NCI-H1105 (cell line): ENCODE results near the gene PROSER2.
"Not testable (repeated sequence)": the region's sequence is repeated elsewhere in the genome, so short reads cannot be mapped to it uniquely, and the experiment has no call there.

Experiments used
- DNase-seq: peaks from one replicate; lab custom pipeline; 2025; lab: John Stamatoyannopoulos, UW

The PROSER2 gene

GRCh38 chr10:11835704-11836103, 12.5 kb downstream of the PROSER2 start:
- no peak for DNase-seq

DNA sequence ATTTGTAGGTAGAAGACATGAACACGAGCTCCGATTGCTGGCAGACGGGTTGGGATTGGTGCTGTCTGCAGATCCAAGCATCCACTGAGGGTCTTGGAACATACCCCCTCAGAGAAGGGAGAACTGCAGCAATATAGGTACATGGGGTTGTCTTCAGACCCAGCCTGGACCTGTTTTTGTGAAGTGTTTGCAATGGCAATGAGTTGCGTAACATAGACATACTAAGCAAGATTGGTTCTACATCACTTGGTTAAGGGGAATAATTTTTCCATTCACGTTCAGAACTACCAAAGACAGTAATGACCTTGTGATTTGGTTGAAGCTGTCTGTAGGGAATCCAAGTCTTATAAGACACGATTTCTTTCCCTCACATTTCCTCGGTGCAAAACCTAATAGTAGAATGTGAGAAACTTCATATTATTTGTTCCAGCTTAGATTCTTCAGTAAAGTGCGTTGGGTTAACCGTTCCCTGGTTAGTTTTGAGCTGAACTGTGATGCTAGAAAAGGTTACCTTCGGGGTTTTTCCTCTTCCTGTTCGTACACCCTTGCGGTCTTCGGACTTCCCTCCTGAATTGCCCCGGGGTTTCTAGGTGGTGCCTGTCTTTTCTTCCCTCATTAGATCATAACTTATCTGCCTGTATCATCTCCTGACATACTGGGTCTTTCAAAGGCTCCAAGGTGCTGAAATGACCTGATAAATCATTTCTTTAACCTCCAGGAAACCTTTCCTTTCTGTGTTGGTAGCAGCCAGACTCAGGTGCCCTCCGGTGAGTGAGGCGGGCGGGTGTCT, 14.4 kb downstream of the PROSER2 start:
- no peak for DNase-seq

- DNase-seq = no peak
Observed at GRCh38 chr10:11838298-11838852, 15.2 kb downstream of the PROSER2 start.

GRCh38 chr10:11841375-11841774, 18.2 kb downstream of the PROSER2 start:
- DNase-seq = no peak

- no peak for DNase-seq
Observed at GRCh38 chr10:11842411-11842810, 19.3 kb downstream of the PROSER2 start.

GRCh38 chr10:11845113-11845512, 22.0 kb downstream of the PROSER2 start:
- DNase-seq = no peak

- no peak for DNase-seq
Observed at GRCh38 chr10:11846542-11846941, 23.4 kb downstream of the PROSER2 start.

DNA sequence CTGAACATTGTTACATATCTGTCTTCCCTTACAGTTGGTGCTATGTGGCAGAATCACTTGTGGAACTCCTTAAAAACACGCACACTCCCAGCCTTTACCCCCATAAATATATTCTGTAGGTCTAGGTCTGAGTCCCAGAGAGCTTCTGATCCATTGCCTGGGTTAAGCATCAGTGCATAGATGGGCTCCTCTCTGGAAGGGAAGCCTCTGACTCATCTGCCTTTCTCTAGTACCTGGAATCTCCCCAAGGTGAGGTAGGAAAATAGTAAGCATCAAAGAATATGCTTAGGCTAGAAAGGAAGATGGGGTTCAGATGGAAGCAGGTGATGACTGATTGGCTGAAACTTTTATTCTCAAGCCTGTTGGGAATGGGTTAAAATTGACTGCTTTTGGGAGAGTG, 26.1 kb downstream of the PROSER2 start:
- DNase-seq = no peak

GRCh38 chr10:11849911-11850310, 26.8 kb downstream of the PROSER2 start:
- DNase-seq = no peak

DNA sequence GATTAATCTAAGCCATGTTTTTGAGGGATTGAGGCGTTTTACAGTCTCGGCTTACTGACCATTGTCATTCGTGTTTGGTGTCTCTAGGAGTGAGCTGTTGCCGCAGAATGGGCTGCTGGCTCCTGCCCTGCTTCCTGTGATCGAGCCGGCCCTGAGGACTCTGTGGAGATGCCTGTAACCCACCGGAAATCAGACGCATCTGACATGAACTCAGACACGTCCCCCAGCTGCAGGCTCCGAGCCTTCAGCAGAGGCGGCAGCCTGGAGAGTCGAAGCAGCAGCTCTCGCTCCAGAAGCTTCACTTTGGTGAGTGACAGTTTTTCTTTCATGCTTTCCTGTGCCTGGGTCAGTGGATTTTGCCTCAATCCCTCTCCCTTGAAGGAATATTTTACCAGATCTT, 28.8 kb downstream of the PROSER2 start:
- DNase-seq = no peak

GRCh38 chr10:11852637-11853036, 29.5 kb downstream of the PROSER2 start:
- not testable (repeated sequence) for DNase-seq

DNA sequence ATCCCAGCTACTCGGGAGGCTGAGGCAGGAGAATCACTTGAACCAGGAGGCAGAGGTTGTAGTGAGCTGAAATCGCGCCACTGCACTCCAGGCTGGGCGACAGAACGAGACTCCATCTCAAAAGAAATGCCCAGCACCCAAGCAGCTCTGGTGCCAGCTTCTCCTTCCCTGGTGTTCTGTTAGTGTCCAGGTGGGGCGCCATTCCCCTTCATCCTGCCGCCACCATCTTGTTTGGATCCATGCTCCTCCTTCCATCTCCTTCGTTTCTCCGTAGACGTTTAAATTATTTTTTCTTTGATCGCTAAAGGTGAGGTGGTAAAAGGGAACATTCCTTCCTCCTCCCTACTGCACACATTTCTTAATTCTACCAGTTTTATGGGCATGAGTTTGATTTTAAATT, 30.3 kb downstream of the PROSER2 start:
- no peak for DNase-seq

DNA sequence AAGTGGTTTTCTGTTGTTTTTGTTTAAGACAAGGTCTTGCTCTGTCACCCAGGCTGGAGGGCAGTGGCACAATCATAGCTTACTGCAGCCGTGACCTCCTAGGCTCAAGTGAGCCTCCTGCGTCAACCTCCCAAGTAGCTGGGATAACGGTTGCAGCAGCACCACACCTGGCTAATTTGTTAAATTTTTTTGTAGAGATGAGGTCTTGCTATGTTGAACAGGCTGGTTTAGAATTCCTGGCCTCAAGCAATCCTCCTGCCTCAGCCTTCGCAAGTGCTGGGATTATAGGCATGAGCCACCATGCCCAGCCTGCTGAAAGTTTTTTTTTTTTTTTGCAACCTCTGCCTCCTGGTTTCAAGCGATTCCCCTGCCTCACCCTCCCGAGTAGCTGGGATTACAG, 31.1 kb downstream of the PROSER2 start:
- DNase-seq = no peak

DNA sequence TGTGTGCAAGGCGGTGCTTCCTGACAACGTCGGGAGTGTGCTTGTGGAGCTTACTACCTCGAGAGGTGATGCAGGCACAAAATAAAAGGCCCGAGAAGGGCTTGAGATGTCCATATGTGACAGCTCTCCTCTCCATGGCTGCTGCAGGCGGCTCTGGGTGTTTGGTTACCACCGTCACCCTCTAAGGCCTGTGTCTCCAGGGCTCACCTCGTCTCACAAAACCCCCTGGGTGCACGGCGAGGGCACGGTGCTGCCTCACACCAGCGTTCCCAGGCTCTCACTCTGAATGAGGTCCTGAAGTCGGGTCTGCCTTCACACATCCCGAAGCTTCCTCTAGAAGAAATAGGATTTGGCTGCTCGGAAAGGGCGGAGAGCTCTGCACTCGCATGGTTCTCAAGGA, 32.9 kb downstream of the PROSER2 start:
- DNase-seq = no peak

- DNase-seq = no peak
Observed at GRCh38 chr10:11856678-11857077, 33.5 kb downstream of the PROSER2 start.

DNA sequence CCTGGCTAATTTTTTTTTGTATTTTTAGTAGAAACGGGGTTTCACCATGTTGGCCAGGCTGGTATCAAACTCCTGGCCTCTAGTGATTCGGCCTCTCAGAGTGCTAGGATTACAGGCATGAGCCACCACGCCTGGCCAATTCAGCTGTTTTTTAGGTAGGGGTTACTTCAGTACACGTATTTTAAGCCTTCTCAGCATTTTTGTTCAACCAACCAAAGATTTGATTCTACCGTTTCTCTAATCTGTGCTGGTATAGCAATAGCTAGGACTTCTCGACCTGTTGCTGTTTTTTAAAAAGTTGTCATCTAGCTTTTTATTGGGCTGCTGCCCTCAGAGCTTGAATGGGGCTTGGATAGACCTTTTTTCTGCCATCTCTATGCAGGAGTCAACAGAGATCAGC, 34.9 kb downstream of the PROSER2 start:
- no peak for DNase-seq

DNA sequence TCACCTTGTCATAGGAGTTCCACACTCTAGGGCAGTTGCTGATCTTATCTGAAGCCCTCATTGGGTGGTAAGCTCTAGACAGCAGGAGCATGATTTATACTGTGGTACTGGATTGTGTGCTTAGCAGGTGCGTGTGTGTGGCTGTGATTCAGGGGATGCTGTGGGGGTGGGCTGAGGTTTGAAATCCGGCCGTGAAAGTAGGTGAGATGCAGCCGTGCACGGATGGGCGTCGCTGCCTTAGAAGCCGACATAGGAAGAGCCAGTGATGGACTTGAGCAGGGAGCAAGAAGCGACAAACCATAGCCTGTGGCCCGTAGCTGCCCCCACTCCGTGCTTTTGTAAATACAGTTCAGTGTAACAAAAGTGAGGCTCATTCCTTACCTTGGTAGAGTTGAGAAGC, 38.2 kb downstream of the PROSER2 start:
- DNase-seq = no peak

DNA sequence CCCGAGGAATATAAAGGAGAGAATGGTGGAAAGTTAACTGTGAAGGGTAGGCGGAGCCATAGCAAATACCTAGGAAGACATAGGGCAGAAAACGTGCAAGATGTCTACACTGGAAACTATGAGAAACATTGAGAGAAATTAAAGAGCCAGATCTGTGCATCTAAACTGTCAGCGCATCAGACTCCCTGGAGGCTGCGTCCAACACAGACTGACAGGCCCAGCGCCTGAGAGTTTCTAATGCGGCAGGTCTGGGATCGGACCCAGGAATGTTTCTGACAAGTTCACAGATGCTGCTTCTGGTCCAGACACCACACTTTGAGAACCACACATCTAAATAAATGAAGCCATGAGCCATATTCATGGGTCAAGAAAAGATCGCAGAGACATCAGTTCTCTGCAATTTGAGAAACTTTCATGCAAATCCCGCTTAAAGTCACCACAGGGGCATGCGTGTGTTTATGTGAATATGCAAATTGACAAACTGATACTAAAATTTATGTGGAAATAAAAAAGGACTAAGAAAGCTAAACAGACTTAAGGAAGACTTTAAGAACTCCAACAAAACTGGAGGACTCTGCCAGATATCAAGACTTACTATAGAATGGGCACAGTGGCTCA, 38.8 kb downstream of the PROSER2 start:
- no peak for DNase-seq

DNA sequence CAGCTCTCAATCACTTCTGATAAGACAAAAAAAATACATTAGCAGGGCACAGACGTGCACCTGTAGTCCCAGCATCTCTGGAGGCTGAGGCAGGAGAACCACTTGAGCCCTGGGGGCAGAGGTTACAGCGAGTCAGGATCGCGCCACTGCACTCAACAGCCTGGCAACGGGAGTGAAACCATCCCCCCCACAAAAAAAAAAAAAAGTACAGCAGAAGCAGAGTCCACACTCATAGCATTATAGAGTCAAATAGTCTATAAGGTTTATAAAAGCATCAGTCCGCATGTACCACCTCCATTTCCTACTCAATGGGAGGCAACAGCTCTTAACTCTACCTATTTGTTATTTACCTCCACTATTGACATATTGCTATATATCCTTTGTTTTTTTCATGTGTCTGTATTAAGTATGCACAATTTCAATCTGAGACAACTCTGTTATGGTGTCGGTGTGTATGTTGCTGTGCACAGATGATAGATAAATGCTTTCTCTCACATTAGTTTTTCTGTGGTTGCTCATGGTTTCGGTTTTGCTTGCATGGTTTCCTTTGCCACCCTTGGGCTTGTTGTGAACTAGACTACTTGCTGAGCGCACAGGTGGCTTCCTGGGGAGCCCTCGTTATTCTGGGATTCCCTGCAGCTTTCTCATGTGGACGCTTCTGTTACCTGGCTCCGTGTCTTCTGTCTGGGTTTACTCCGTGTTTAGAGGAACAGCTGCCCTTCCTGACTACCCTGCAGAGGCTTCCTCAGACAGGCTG, 40.4 kb downstream of the PROSER2 start:
- no peak for DNase-seq

DNA sequence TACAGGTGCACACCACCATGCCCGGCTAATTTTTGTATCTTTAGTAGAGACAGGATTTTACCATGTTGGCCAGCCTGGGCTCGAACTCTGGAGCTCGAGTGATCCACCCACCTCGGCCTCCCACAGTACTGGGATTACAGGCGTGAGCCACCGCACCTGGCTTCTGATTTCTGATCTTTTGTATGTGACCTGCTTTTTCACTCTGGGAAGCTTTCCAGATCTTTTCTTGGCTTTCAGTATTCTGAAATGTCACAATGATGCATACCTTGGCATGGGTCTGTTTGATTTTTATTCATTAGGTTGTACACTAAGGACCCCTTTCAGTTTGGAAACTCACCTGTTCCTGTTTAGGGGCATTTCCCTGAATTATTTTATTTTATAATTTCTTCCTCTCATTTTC, 41.6 kb downstream of the PROSER2 start:
- DNase-seq = no peak

- no peak for DNase-seq
Observed at GRCh38 chr10:11865561-11865960, 42.4 kb downstream of the PROSER2 start.

GRCh38 chr10:11866199-11866925, 43.2 kb downstream of the PROSER2 start:
- DNase-seq = no peak
